A673 (cell line): ENCODE measurements around the gene ISG15. TPM values are rescaled to one million over a fixed set of nuclear protein-coding genes. Genes with fewer than 3 reads are reported as not detected.
"Not testable (repeated sequence)": the region's sequence is repeated elsewhere in the genome, so short reads cannot be mapped to it uniquely, and the experiment has no call there.

ENCODE experiments used
- BruUV-seq: library from RNA; stranded (reverse); fragments of 400-500 nt; replicated peaks from 2 replicates; lab custom pipeline; 2021; lab: Mats Ljungman, UMichigan
- CTCF ChIA-PET: fragments of 300-600 bp; sonication (Branson Sonifier 250); formaldehyde crosslinking; loops from one replicate; lab custom pipeline; 2022; ENCODE audit warnings: antibody characterized with exemption; lab: Charles Lee
- POLR2A ChIA-PET: fragments of 300-600 bp; sonication (Branson Sonifier 250); formaldehyde crosslinking; loops from one replicate; lab custom pipeline; 2022; ENCODE audit warnings: antibody characterized with exemption; ENCODE audit not compliant: low non-redundant PET; lab: Charles Lee
- DNase-seq: peaks from one replicate; pipeline ENCODE4 v3.0.0-alpha.2; 2015; ENCODE audit warnings: low spot score
- H3K27ac ChIP-seq: fragments of 200-600 bp; sonication (generic); 2 replicates; pipeline ENCODE4 v1.5.1; 2016; ENCODE audit warnings: mixed run types, low read depth, mild to moderate bottlenecking, mixed read lengths, antibody characterized with exemption, low read length; ENCODE audit not compliant: poor library complexity, severe bottlenecking
- H3K27me3 ChIP-seq: fragments of 200-600 bp; sonication (generic); replicated peaks from 2 replicates; pipeline ENCODE4 v1.6.1; 2017; ENCODE audit warnings: mixed run types, low read depth, mild to moderate bottlenecking, mixed read lengths, antibody characterized with exemption, low read length; ENCODE audit not compliant: insufficient read depth, poor library complexity
- H3K36me3 ChIP-seq: fragments of 200-600 bp; sonication (generic); 2 replicates; pipeline ENCODE4 v1.6.1; 2016; ENCODE audit warnings: mixed run types, mild to moderate bottlenecking, mixed read lengths, antibody characterized with exemption, low read length; ENCODE audit not compliant: insufficient read depth, poor library complexity, severe bottlenecking
- H3K4me1 ChIP-seq: fragments of 200-600 bp; sonication (generic); 2 replicates; pipeline ENCODE4 v1.6.1; 2017; ENCODE audit warnings: mixed run types, mild to moderate bottlenecking, mixed read lengths, antibody characterized with exemption, low read length; ENCODE audit not compliant: insufficient read depth, poor library complexity, severe bottlenecking
- H3K4me3 ChIP-seq: fragments of 200-600 bp; sonication (generic); 2 replicates; pipeline ENCODE4 v1.5.1; 2016; ENCODE audit warnings: low read depth, mixed run types, mild to moderate bottlenecking, mixed read lengths, low read length; ENCODE audit not compliant: poor library complexity, severe bottlenecking
- H3K9me3 ChIP-seq: fragments of 200-600 bp; sonication (generic); 2 replicates; pipeline ENCODE4 v1.6.1; 2016; ENCODE audit warnings: mixed run types, low read depth, mild to moderate bottlenecking, mixed read lengths, antibody characterized with exemption, low read length; ENCODE audit not compliant: poor library complexity, severe bottlenecking
- CTCF ChIP-seq: fragments of 300-800, 200-600 bp; sonication (generic); conservative IDR thresholded peaks from 2 replicates; pipeline ENCODE4 v1.5.1; 2017; ENCODE audit warnings: low read depth, mild to moderate bottlenecking, antibody characterized with exemption, low read length, moderate library complexity, mixed read lengths
- EZH2 ChIP-seq: fragments of 200-600 bp; sonication (generic); IDR thresholded peaks from 2 replicates; pipeline ENCODE4 v1.6.1; 2017; ENCODE audit warnings: borderline replicate concordance, low read depth, mild to moderate bottlenecking, mixed read lengths, antibody characterized with exemption, low read length; ENCODE audit not compliant: poor library complexity, severe bottlenecking
- intact Hi-C: fragments of 100-400 bp; cut with micrococcal nuclease; formaldehyde crosslinking; loops from one replicate; pipeline ENCODE4 v1.10.0; 2022; ENCODE audit not compliant: unreplicated experiment
- total RNA-seq: library from RNA; stranded (reverse); gene quantifications from 2 replicates; pipeline ENCODE4 v1.2.3, GENCODE V29; 2021

ISG15 gene
- total RNA-seq, 1 experiment from 2014 or later, result 45.3 TPM

GRCh38 chr1:991895-992294 lies 21.4 kb upstream of the ISG15 start:
- Histone ChIP-seq H3K4me1 (no peaks in the 10 kb centered on the region), H3K27ac (no peak overlapping the region), H3K9me3 (peaks cover 3% of the 10 kb centered on the region), H3K36me3 (no peaks in the 10 kb centered on the region), H3K4me3 (no peak overlapping the region), H3K27me3 (no peaks in the 10 kb centered on the region)
- ChIA-PET CTCF (no interaction called here), POLR2A (no interaction called here)
- intact Hi-C loops, result no loop called here
- BruUV-seq, result no TSS peak
- no peak for TF ChIP-seq EZH2
- no peak for TF ChIP-seq CTCF
- DNase-seq, result no peak

DNA sequence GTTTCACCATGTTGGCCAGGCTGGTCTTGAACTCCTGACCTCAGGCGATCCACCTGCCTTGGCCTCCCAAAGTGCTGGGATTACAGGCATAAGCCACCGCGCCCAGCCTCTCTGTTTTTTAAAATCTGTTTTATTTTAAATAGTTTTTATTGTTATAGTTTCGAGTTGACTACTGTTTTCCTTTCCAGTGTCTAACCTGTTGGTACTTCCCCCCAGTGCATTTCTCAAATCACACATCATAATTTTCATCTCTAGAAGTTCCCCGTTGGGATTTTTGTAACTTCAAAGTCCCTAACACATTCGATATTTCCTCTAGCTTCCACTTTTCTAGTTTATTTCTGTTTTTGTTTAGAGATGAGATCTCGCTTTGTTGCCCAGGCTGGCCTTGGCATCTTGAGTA lies 20.9 kb upstream of the ISG15 start:
- Histone ChIP-seq H3K9me3 (peaks cover 3% of the 10 kb centered on the region), H3K27ac (no peak overlapping the region), H3K27me3 (no peaks in the 10 kb centered on the region), H3K36me3 (no peaks in the 10 kb centered on the region), H3K4me3 (no peak overlapping the region), H3K4me1 (no peaks in the 10 kb centered on the region)
- BruUV-seq, result no TSS peak
- DNase-seq, result no peak
- CTCF ChIA-PET, result interaction anchor here (0.8 kb wide), 1 partner anchor 34 kb away, joined by 5 read pairs; no protein-coding TSS in a partner anchor
- TF ChIP-seq EZH2 (no peak), CTCF (no peak)
- intact Hi-C loops, result no loop called here
- POLR2A ChIA-PET, result no interaction called here

DNA sequence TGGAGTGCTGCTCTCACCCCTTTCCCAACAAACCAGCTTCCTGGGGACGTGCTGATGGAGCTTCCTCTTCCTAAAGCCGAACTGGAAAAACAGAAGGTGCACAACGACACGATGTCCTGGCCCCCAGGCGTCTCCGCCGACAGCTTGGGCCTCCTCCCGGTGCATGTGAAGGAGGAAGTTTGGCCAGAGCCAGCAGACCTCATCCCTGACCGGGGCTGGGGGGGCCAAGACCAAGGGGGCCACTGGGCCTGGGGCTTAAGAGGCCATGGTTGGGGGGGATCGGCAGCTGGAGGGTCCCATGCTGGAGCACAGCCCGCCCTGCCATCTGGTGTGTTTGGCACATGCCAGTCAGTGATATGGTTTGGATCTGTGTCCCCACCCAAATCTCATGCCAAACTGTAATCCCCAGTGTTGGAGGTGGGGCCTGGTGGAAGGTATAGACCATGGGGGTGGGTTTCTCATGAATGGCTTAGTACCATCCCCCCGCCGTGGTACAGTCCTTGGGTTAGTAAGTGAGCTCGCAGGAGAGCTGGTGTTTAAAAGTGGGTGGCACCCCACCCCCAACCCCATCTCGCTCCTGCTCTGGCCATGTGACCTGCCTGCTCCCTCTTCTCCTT lies 19.8 kb upstream of the ISG15 start:
- intact Hi-C loops, result no loop called here
- CTCF ChIA-PET, result no interaction called here

DNA sequence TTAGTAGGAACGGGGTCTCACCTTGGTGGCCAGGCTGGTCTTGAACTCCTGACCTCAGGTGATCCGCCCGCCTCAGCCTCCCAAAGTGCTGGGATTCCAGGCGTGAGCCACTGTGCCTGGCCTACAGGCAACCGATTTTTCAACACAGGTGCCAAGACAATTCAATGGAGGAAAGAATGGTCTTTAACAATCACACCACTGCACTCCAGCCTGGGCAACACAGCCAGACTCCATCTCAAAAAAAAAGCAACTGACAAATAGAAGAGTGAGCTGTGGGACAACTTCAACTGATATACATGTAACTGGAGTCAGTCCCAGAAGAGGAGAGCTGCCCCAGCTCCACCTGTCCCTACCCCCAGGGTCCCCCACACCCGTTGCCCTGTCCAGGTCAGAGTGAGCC lies 18.8 kb upstream of the ISG15 start:
- ChIA-PET CTCF (interaction anchor here (0.7 kb wide), 1 partner anchor 9 kb away, joined by 6 read pairs; no protein-coding TSS in a partner anchor), POLR2A (interaction anchor here (0.6 kb wide), 1 partner anchor 13 kb away, joined by 4 read pairs; the partner anchor contains the start of gene PERM1)
- BruUV-seq, H3K4me3 ChIP-seq, H3K27ac ChIP-seq, H3K4me1 ChIP-seq, DNase-seq, H3K9me3 ChIP-seq, H3K27me3 ChIP-seq, intact Hi-C loops, H3K36me3 ChIP-seq: not testable (repeated sequence)

More for the DNA sequence above, 19.8 kb upstream of the ISG15 start:
- Histone ChIP-seq H3K4me3 (no peak overlapping the region), H3K36me3 (no peaks in the 10 kb centered on the region), H3K27ac (no peak overlapping the region), H3K4me1 (no peaks in the 10 kb centered on the region), H3K27me3 (no peaks in the 10 kb centered on the region), H3K9me3 (peaks cover 3% of the 10 kb centered on the region)
- TF ChIP-seq CTCF, result no peak
- TF ChIP-seq EZH2, result no peak
- POLR2A ChIA-PET, result interaction anchor here (0.6 kb wide), 1 partner anchor 118 kb away, joined by 6 read pairs; no protein-coding TSS in a partner anchor
- BruUV-seq, result no TSS peak
- no peak for DNase-seq
